T-helper 17 cell (primary cell): ENCODE measurements around the gene PTH2R. TPM values are rescaled to one million over a fixed set of nuclear protein-coding genes. Genes with fewer than 3 reads are reported as not detected.
"Not testable (repeated sequence)": the region's sequence is repeated elsewhere in the genome, so short reads cannot be mapped to it uniquely, and the experiment has no call there.

Experiments
- ATAC-seq: fragments of 150-1000 bp; cut with Tn5 transposase; 2 replicates; pipeline ENCODE4 v1.10.0; 2021; ENCODE audit warnings: mild to moderate bottlenecking, moderate library complexity
- DNase-seq, 3 donors: peaks; one replicate each; pipeline versions ENCODE4 v3.0.0 to v3.0.0-alpha.2; 2020 to 2021
- H3K9me3 ChIP-seq: one replicate; pipeline ENCODE4 v1.7.0; 2013; ENCODE audit warnings: low read length, mild to moderate bottlenecking; ENCODE audit not compliant: control insufficient read depth, poor library complexity, severe bottlenecking
- H3K27ac Mint-ChIP-seq: one replicate; pipeline ENCODE4 v1.8.0; 2022; ENCODE audit warnings: mild to moderate bottlenecking, moderate library complexity, mixed read lengths
- H3K27me3 Mint-ChIP-seq: one replicate; pipeline ENCODE4 v1.8.0; 2022; ENCODE audit warnings: mixed read lengths
- H3K36me3 Mint-ChIP-seq: one replicate; pipeline ENCODE4 v1.8.0; 2022; ENCODE audit warnings: low read depth, mixed read lengths
- H3K4me1 Mint-ChIP-seq: one replicate; pipeline ENCODE4 v1.8.0; 2022; ENCODE audit warnings: mild to moderate bottlenecking, mixed read lengths
- H3K4me3 Mint-ChIP-seq: one replicate; pipeline ENCODE4 v1.8.0; 2022; ENCODE audit warnings: mild to moderate bottlenecking, moderate library complexity, mixed read lengths
- total RNA-seq, 4 donors: library from RNA in 2 of 4; stranded (reverse) in 2 of 4; gene quantifications; one replicate each; pipeline ENCODE4 v1.2.3 and lab custom pipeline; 2022 to 2026

Gene PTH2R
- total RNA-seq, 2 donors from 2014 or later: 0.27 TPM; not detected in 1

- peaks cover 21% of the 10 kb centered on the region for H3K27me3 Mint-ChIP-seq
- no peaks in the 10 kb centered on the region for H3K36me3 Mint-ChIP-seq
- H3K9me3 ChIP-seq: no peaks in the 10 kb centered on the region
- H3K4me1 Mint-ChIP-seq: no peaks in the 10 kb centered on the region
- DNase-seq: no peak
- no peak overlapping the region for H3K27ac Mint-ChIP-seq
- no peak overlapping the region for H3K4me3 Mint-ChIP-seq
- no peak for ATAC-seq
Observed at GRCh38 chr2:208371634-208371935, 35.0 kb upstream of the PTH2R start.

- no peaks in the 10 kb centered on the region for H3K9me3 ChIP-seq
- Mint-ChIP-seq H3K27me3 (peaks cover 18% of the 10 kb centered on the region), H3K4me3 (no peak overlapping the region), H3K27ac (no peak overlapping the region), H3K36me3 (no peaks in the 10 kb centered on the region), H3K4me1 (no peaks in the 10 kb centered on the region)
- DNase-seq: peak in 1 of 3 donors; percentile 13
- ATAC-seq: peak; percentile 46
Observed at GRCh38 chr2:208373460-208374089, 33.0 kb upstream of the PTH2R start.

GRCh38 chr2:208375491-208376068 is 31.0 kb upstream of the PTH2R start:
- DNase-seq (no peak), ATAC-seq (no peak)
- Mint-ChIP-seq H3K4me1 (no peaks in the 10 kb centered on the region), H3K36me3 (no peaks in the 10 kb centered on the region), H3K4me3 (no peak overlapping the region), H3K27me3 (peaks cover 25% of the 10 kb centered on the region), H3K27ac (no peak overlapping the region)
- H3K9me3 ChIP-seq: no peaks in the 10 kb centered on the region

DNA sequence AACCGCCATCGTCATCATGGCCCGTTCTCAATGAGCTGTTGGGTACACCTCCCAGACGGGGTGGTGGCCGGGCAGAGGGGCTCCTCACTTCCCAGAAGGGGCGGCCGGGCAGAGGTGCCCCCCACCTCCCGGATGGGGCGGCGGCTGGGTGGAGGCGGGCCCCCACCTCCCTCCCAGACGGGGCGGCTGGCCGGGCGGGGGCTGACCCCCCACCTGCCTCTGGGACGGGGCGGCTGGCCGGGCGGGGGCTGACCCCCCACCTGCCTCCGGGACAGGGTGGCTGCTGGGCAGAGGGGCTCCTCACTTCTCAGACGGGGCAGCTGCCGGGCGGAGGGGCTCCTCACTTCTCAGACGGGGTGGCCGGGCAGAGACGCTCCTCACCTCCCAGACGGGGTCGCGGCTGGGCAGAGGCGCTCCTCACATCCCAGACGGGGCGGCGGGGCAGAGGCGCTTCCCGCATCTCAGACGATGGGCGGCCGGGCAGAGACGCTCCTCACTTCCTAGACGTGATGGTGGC is 29.2 kb upstream of the PTH2R start:
- not testable (repeated sequence) for H3K9me3 ChIP-seq, H3K4me1 Mint-ChIP-seq, ATAC-seq, H3K36me3 Mint-ChIP-seq, DNase-seq, H3K27ac Mint-ChIP-seq, H3K4me3 Mint-ChIP-seq
- H3K27me3 Mint-ChIP-seq: peaks cover 28% of the 10 kb centered on the region

DNA sequence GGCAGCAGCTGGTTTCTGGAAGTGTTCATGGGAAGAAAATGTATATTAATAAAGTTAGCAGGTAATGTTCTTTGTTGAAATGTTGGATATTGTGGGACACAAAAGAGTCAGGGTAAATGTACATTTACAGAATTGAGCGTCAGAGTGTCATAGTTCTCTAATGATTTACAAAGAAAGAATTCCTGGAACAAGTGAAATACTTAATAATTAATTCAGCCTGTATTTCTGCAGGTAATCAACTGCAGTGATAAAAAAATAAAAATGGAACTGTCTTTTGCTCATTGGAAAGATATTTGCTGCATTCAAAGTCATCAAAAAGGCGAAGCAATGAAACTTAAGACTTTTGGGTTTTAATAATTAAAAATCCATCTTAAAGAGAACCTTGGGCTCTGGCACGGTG is 27.4 kb upstream of the PTH2R start:
- no peak for DNase-seq
- H3K27me3 Mint-ChIP-seq: peaks cover 46% of the 10 kb centered on the region
- H3K27ac Mint-ChIP-seq: no peak overlapping the region

GRCh38 chr2:208384637-208385036 is 22.0 kb upstream of the PTH2R start:
- H3K27ac Mint-ChIP-seq: no peak overlapping the region
- H3K4me1 Mint-ChIP-seq: peaks cover 3% of the 10 kb centered on the region
- H3K27me3 Mint-ChIP-seq: peaks cover 62% of the 10 kb centered on the region
- H3K9me3 ChIP-seq: no peaks in the 10 kb centered on the region
- ATAC-seq (no peak), DNase-seq (no peak)
- peaks cover 3% of the 10 kb centered on the region for H3K36me3 Mint-ChIP-seq
- H3K4me3 Mint-ChIP-seq: no peak overlapping the region

More for the DNA sequence above, 27.4 kb upstream of the PTH2R start:
- no peak for ATAC-seq
- no peaks in the 10 kb centered on the region for H3K9me3 ChIP-seq
- H3K4me1 Mint-ChIP-seq: peaks cover 3% of the 10 kb centered on the region
- H3K36me3 Mint-ChIP-seq: peaks cover 3% of the 10 kb centered on the region
- no peak overlapping the region for H3K4me3 Mint-ChIP-seq

- Mint-ChIP-seq H3K27me3 (peaks cover 50% of the 10 kb centered on the region), H3K4me1 (peaks cover 3% of the 10 kb centered on the region), H3K36me3 (peaks cover 3% of the 10 kb centered on the region), H3K4me3 (no peak overlapping the region), H3K27ac (no peak overlapping the region)
- no peaks in the 10 kb centered on the region for H3K9me3 ChIP-seq
- no peak for DNase-seq
- no peak for ATAC-seq
Observed at GRCh38 chr2:208386541-208386940, 20.1 kb upstream of the PTH2R start.

- no peak for ATAC-seq
- H3K4me3 Mint-ChIP-seq: no peak overlapping the region
- H3K27me3 Mint-ChIP-seq: peaks cover 26% of the 10 kb centered on the region
- H3K4me1 Mint-ChIP-seq: no peaks in the 10 kb centered on the region
- no peak for DNase-seq
- no peak overlapping the region for H3K27ac Mint-ChIP-seq
- no peaks in the 10 kb centered on the region for H3K36me3 Mint-ChIP-seq
- peaks cover 11% of the 10 kb centered on the region for H3K9me3 ChIP-seq
Observed at GRCh38 chr2:208389940-208390339, 16.7 kb upstream of the PTH2R start.

DNA sequence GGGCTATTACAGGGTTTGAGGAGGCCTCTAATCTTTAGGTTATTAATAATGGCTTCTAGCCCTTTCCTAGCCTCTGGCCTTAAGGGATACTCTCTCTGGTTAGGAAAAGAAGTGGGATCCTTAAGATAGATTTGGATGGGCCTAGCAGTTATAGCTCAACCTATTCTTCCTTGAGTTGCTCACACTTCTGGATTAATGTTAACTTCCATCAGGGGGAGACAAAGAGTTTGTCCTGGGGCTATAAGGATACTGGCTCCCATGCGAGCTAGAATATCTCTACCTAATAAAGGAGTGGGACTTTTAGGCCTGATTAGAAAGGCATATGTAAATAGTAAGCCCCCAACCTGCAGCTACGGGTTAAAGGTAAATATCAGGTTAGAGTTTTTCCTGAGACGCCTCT is 14.3 kb upstream of the PTH2R start:
- peaks cover 11% of the 10 kb centered on the region for H3K9me3 ChIP-seq
- Mint-ChIP-seq H3K4me3 (no peak overlapping the region), H3K27me3 (peaks cover 12% of the 10 kb centered on the region), H3K4me1 (no peaks in the 10 kb centered on the region), H3K36me3 (no peaks in the 10 kb centered on the region), H3K27ac (no peak overlapping the region)
- ATAC-seq (no peak), DNase-seq (no peak)

- not testable (repeated sequence) for ATAC-seq, H3K36me3 Mint-ChIP-seq, H3K4me3 Mint-ChIP-seq, H3K4me1 Mint-ChIP-seq, DNase-seq, H3K27ac Mint-ChIP-seq
- peaks cover 11% of the 10 kb centered on the region for H3K9me3 ChIP-seq
- H3K27me3 Mint-ChIP-seq: peaks cover 26% of the 10 kb centered on the region
Observed at GRCh38 chr2:208396796-208397195, 9.8 kb upstream of the PTH2R start.

DNA sequence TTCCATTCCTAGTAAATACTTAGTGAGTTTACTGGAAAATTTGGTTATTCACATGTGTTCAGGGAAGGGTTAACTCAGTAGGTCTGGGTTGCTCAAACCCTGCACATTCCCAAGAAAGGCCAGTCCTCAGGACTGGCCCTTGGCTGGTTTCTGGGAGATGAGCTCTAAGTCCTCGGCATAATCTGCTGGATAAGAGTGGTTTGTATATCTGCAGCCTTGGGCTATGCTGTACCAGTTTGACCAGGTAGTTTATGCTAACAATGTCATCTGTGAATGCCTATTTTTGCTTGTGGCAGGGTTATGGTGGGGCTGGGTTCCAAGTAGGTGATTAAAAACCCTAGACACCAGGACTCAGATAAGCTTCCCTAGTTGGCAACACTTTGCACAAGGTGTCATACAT is 7.4 kb upstream of the PTH2R start:
- no peaks in the 10 kb centered on the region for H3K4me1 Mint-ChIP-seq
- H3K27ac Mint-ChIP-seq: no peak overlapping the region
- ATAC-seq (no peak), DNase-seq (no peak)
- peaks cover 2% of the 10 kb centered on the region for H3K36me3 Mint-ChIP-seq
- no peak overlapping the region for H3K4me3 Mint-ChIP-seq
- H3K9me3 ChIP-seq: peaks cover 4% of the 10 kb centered on the region
- H3K27me3 Mint-ChIP-seq: peaks cover 48% of the 10 kb centered on the region

DNA sequence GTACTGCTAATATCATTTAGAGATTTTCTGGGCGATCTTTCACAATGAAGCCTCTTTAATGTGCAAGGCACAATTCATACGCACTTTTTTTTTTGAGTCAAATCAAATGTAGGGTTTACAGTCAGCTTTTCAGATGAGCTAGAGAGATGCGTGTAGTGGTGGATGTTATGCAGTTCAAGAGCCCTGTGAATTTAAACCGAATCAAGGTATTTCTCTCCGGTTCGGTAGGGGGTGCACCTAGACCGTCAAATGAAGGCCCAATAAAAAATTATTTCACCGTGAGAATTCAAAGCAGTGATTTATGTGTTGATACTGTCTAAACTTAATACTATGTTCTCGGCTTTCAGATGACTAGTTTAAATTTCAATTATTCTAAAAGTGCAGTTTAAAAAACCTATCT is 1.1 kb downstream of the PTH2R start:
- Mint-ChIP-seq H3K36me3 (peaks cover 3% of the 10 kb centered on the region), H3K4me1 (peaks cover 7% of the 10 kb centered on the region), H3K27ac (no peak overlapping the region), H3K4me3 (peak overlapping the region; percentile 53), H3K27me3 (peaks cover 87% of the 10 kb centered on the region)
- DNase-seq (no peak), ATAC-seq (no peak)
- no peaks in the 10 kb centered on the region for H3K9me3 ChIP-seq

GRCh38 chr2:208413931-208414330 is 7.3 kb downstream of the PTH2R start:
- no peaks in the 10 kb centered on the region for H3K4me1 Mint-ChIP-seq
- H3K27me3 Mint-ChIP-seq: peaks cover 39% of the 10 kb centered on the region
- no peaks in the 10 kb centered on the region for H3K9me3 ChIP-seq
- H3K36me3 Mint-ChIP-seq: no peaks in the 10 kb centered on the region
- H3K4me3 Mint-ChIP-seq: no peak overlapping the region
- ATAC-seq (no peak), DNase-seq (no peak)
- no peak overlapping the region for H3K27ac Mint-ChIP-seq

DNA sequence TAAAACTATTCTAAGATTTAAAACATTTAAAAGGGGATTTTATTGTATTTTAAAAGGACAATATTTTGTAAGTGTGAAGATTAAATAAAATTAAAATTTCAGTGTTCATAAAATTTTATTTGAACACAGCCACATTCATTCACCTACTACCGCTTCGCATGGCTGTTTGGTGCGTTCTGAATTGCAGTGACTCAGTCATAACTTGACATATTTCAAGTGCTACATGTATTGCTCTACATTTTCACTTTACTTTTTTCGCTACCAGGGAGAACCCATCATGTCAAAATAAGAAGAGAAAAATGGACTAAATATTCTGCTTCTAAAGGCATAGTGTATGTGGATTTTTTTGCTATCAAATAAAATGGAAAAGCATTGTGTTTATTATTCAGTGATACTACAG is 8.7 kb downstream of the PTH2R start:
- DNase-seq: no peak
- H3K9me3 ChIP-seq: no peaks in the 10 kb centered on the region
- Mint-ChIP-seq H3K4me1 (no peaks in the 10 kb centered on the region), H3K36me3 (no peaks in the 10 kb centered on the region), H3K27ac (no peak overlapping the region), H3K4me3 (no peak overlapping the region), H3K27me3 (peaks cover 26% of the 10 kb centered on the region)
- no peak for ATAC-seq
